ENCODE measurements around the gene APEH. TPM values are rescaled to one million over a fixed set of nuclear protein-coding genes. Genes with fewer than 3 reads are reported as not detected.
A peak's percentile ranks its signal among the peaks of the same experiment; 100 is the strongest.

The APEH gene
- total and polyA plus RNA-seq, 2 of the 13 experiments (the other 11 are each of a cell fraction or from before 2014, with no cell fraction given) = 116 to 130 TPM

DNA sequence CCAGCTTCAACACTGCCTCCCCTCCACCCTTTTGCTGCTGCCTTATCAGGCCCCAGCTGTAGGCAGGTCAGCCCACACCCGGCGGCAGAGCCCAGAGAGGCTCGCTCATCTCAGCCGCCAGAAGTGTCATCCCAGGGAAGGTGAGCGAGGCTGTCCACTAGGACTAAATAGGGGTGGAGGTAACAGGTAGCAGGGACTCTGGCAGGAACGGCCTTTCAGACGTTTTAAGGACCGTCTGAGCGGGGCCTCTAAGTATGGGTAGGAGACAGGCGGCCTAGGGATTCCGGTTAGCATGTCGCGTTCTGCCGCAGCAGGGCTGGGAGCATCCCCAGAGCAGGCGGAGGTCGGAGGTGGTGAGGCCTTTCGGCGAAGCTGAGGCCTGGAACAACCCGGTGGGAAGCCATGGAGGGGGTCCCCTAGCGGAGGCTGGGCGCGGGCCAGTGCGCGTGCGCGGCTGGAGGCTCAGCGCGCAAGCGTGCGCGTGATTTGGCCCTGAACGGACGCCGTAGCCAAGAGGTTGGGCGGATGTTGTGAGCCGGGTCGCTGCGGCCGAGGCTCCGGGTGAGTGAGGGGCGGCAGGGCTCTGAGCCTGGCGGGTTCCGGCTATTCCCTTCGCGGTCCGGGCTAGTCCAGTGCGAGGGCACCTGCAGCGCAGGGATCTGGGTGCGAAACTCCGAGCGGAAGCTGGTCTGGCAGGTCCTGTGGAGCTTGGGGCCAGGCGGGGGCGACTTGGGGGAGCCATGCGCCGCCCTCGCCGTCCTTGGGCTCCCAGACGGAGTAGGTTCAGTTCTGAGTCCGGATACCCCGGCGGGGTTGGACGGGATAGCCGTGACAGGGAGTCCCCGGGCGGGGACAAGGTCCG, 15.1 kb downstream of the APEH start, which contains the start of the genes MST1 and RNF123 (continued):
- TF ChIP-seq, protein P1, sequence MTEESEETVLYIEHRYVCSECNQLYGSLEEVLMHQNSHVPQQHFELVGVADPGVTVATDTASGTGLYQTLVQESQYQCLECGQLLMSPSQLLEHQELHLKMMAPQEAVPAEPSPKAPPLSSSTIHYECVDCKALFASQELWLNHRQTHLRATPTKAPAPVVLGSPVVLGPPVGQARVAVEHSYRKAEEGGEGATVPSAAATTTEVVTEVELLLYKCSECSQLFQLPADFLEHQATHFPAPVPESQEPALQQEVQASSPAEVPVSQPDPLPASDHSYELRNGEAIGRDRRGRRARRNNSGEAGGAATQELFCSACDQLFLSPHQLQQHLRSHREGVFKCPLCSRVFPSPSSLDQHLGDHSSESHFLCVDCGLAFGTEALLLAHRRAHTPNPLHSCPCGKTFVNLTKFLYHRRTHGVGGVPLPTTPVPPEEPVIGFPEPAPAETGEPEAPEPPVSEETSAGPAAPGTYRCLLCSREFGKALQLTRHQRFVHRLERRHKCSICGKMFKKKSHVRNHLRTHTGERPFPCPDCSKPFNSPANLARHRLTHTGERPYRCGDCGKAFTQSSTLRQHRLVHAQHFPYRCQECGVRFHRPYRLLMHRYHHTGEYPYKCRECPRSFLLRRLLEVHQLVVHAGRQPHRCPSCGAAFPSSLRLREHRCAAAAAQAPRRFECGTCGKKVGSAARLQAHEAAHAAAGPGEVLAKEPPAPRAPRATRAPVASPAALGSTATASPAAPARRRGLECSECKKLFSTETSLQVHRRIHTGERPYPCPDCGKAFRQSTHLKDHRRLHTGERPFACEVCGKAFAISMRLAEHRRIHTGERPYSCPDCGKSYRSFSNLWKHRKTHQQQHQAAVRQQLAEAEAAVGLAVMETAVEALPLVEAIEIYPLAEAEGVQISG (CRISPR knock-in tag; IDR thresholded peaks at IDR 0.05) = peak; percentile 87
- peak; percentile 74 for TF ChIP-seq ERF (CRISPR knock-in tag; IDR thresholded peaks at IDR 0.05)
- TF ChIP-seq ZNF558 (CRISPR knock-in tag; IDR thresholded peaks at IDR 0.05; ENCODE audit: borderline replicate concordance) = peak; percentile 78; the same call in 1 of the 2 replicates
- no peak for TF ChIP-seq SMYD3 (CRISPR knock-in tag; IDR thresholded peaks at IDR 0.05)
- TF ChIP-seq, protein P2, sequence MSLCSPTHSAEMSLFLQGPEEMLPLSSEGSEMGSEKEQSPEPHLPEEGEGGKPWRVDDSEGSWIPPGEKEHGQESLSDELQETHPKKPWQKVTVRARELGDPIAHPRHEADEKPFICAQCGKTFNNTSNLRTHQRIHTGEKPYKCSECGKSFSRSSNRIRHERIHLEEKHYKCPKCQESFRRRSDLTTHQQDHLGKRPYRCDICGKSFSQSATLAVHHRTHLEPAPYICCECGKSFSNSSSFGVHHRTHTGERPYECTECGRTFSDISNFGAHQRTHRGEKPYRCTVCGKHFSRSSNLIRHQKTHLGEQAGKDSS (CRISPR knock-in tag; IDR thresholded peaks at IDR 0.05; ENCODE audit: borderline replicate concordance, low read depth) = peak; percentile 71; the same call in 1 of the 2 replicates
- TF ChIP-seq DPF2 (CRISPR knock-in tag; IDR thresholded peaks at IDR 0.05; ENCODE audit: borderline replicate concordance, low read depth) = 0 out of 2 replicates have a peak, but pooled peaks have one; percentile 30
- TF ChIP-seq ZNF576 (CRISPR knock-in tag; IDR thresholded peaks at IDR 0.05) = no peak
- peak; percentile 80 for TF ChIP-seq GABPA (IDR thresholded peaks at IDR 0.05; ENCODE audit: low read depth, low read length)
- TF ChIP-seq GABPA (CRISPR knock-in tag; IDR thresholded peaks at IDR 0.05; ENCODE audit: low read depth) = peak; percentile 90
- peak; percentile 19; the same call in 1 of the 2 replicates for TF ChIP-seq SP140L (CRISPR knock-in tag; IDR thresholded peaks at IDR 0.05; ENCODE audit: borderline replicate concordance)
- peak; percentile 64; the same call in 1 of the 2 replicates for TF ChIP-seq HES4 (CRISPR knock-in tag; IDR thresholded peaks at IDR 0.05; ENCODE audit: borderline replicate concordance)
- TF ChIP-seq ADNP (CRISPR knock-in tag; IDR thresholded peaks at IDR 0.05) = no peak
- peak; percentile 87 for TF ChIP-seq REPIN1 (CRISPR knock-in tag; IDR thresholded peaks at IDR 0.05; ENCODE audit: borderline replicate concordance, low read depth)
- TF ChIP-seq ZNF160 (CRISPR knock-in tag; IDR thresholded peaks at IDR 0.05) = no peak
- no peak for TF ChIP-seq NR1H2 (CRISPR knock-in tag; IDR thresholded peaks at IDR 0.05; ENCODE audit: borderline replicate concordance, low read depth)
- peak; percentile 72; the same call in 1 of the 2 replicates for TF ChIP-seq TARDBP (CRISPR knock-in tag; IDR thresholded peaks at IDR 0.05)
- peak; percentile 63; the same call in 1 of the 2 replicates for TF ChIP-seq POLR2G (IDR thresholded peaks at IDR 0.05; ENCODE audit: low read depth, low read length)
- TF ChIP-seq ZNF326 (CRISPR knock-in tag; IDR thresholded peaks at IDR 0.05; ENCODE audit: borderline replicate concordance) = peak; percentile 62; the same call in 1 of the 2 replicates
- no peak for TF ChIP-seq ZNF766 (CRISPR knock-in tag; IDR thresholded peaks at IDR 0.05; ENCODE audit: borderline replicate concordance)
- peak; percentile 34; the same call in 1 of the 2 replicates for TF ChIP-seq SIX4 (CRISPR knock-in tag; IDR thresholded peaks at IDR 0.05)
- peak; percentile 87 for TF ChIP-seq ZBTB14 (CRISPR knock-in tag; IDR thresholded peaks at IDR 0.05)
- 0 out of 2 replicates have a peak, but pooled peaks have one; percentile 20 for TF ChIP-seq RXRB (CRISPR knock-in tag; IDR thresholded peaks at IDR 0.05; ENCODE audit: borderline replicate concordance)
- peak; percentile 57; the same call in 1 of the 2 replicates for TF ChIP-seq ZNF350 (CRISPR knock-in tag; IDR thresholded peaks at IDR 0.05; ENCODE audit: borderline replicate concordance, low read depth)
- 0 out of 2 replicates have a peak, but pooled peaks have one; percentile 57 for TF ChIP-seq ZNF816 (CRISPR knock-in tag; IDR thresholded peaks at IDR 0.05; ENCODE audit: borderline replicate concordance)
- TF ChIP-seq CBX1 (IDR thresholded peaks at IDR 0.05; ENCODE audit: low read depth) = peak; percentile 58
